GM18498 (cell line): Measurements from ENCODE around the gene SLC4A4.

Source experiments
- ATAC-seq: cut with Tn5 transposase; IDR thresholded peaks from one replicate; pipeline ENCODE4 v1.9.1; 2021; ENCODE audit warnings: mild to moderate bottlenecking, moderate library complexity; ENCODE audit not compliant: unreplicated experiment

Gene SLC4A4

GRCh38 chr4:71532407-71532806 is 193.6 kb downstream of the SLC4A4 start:
- no peak for ATAC-seq

DNA sequence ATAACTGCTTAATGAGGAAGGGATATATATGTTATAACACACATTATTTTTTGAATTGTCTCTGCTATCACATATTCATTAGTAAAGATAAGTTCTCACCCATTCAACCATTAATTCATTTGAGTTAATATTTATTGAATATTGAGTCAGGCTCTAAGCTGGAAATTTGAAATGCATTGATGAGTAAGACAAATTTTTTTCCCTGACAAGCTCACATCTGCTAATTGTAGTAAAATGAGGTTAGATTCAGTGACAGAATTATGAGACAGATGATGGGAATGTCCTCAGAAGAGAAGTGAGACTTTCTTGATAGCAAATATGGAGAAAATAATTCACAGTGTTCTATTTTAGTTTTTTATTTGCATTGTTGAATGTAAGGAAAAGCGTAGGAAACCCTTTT is 194.3 kb downstream of the SLC4A4 start:
- no peak for ATAC-seq

- ATAC-seq = no peak
These were observed 198.8 kb downstream of the SLC4A4 start for GRCh38 chr4:71537551-71538065.

- ATAC-seq = no peak
These were observed 199.7 kb downstream of the SLC4A4 start for GRCh38 chr4:71538528-71538927.

DNA sequence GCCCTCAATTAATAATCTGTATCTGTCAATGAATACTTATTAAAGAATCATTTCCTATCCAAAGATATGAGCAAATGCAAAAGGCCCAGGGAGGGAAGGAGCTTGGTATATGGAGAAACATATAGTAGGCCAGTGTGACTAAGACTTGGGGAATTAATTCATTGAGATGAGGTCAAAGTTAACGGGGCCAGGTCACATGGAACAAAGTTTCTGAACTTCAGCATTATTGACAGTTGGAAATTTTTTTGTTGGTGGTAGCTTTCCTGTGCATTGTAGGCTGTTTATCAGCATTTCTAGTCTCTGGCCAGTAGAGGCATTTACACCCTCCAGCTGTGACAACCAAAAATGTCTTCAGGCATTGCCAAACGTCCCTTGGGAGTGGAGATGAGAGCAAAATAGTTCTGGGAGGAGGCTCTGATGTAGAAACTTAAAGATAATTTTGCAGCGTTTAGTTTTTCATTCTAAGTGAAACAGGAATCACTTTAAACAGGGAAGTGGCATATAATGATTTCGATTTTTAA is 202.0 kb downstream of the SLC4A4 start:
- ATAC-seq = peak; percentile 54

DNA sequence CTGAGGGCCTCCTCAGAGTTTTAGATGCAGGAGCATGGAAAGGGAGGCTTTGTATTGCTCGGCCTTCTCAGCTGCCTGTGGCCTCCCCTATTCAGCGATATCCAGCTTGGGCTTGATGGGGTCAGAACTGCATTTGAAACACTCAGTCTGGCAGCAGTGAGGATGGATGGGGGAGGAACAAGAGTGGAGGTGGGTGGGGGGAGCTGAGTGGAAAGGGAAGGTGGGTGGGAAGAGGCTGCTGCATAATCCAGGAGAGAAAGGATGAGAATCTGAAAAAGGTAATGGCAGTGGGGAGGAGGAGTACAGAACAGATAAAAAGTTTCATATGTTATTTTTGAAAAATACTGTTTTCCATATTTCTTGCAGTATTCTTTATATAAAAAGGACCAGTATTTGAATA is 202.7 kb downstream of the SLC4A4 start:
- no peak for ATAC-seq

- no peak for ATAC-seq
These were observed 206.3 kb downstream of the SLC4A4 start for GRCh38 chr4:71545168-71545567.

DNA sequence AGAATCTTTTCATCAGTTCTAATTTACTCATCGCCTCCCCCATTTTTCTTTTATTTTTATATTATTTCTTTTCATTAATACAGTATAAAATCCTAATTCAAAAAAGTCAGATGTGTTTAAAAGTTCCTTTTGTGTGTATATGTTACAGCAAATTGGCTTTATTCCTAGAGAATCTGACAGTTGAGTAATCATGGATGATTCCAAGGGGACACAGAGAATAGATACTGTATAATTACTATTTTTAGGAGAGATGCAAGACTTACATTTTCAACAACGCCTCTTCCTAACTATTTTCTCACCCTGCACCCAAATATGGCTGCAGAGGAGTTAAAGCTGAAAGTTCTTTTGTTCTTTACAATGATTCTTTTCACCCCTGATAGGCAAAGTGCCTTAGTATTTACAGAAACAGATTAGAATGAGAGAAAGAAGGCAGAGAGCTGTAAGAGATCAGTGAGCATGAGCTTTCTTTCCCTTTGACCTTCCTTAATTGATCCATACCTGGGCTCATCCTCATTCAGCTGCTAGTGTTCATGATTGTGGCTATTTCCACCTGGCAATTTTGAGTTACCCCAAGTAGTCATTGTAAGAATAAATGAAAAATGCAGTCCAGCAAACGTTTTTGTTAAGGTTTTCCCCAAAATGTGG is 210.8 kb downstream of the SLC4A4 start:
- no peak for ATAC-seq

- ATAC-seq = no peak
These were observed 211.7 kb downstream of the SLC4A4 start for GRCh38 chr4:71550220-71551165.

GRCh38 chr4:71553605-71554004 is 214.8 kb downstream of the SLC4A4 start:
- ATAC-seq = no peak

DNA sequence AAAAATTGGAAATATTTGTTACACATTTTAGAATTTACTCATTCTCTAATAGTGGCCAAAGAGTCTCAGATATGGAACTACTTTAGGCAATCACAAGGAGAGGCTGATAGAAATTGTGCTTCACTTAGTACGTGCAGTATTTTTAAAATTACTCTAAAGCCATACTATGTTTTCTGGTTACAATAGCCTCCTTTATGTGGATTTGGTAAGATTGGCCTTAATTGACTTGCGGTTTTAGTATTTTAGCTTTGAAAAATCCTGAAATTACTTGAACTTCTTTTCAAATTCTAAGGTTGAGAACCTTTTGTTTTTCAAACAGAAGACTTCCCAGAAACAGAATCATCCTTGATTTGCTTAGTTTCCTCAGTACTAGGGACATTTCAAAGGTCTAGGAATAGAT is 215.2 kb downstream of the SLC4A4 start:
- no peak for ATAC-seq

DNA sequence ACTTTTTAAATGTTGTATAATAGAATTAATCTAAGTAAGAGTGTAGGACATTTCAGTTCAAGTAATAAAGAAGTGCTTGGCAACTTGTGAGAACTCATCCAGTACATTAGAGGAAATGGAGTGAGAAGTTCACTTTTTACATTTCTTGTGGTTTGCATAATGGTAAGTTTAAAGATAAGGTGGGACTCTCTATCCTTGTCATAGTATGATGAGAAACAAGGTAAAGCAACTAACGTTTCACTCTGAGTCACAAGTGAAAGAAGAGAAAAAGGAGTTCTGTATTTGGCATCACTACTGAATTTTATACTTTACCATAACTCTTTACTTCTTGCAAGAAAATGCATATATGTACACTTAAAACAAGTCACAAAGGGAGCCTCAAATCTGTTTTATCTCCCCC is 219.4 kb downstream of the SLC4A4 start:
- ATAC-seq = peak; percentile 82

DNA sequence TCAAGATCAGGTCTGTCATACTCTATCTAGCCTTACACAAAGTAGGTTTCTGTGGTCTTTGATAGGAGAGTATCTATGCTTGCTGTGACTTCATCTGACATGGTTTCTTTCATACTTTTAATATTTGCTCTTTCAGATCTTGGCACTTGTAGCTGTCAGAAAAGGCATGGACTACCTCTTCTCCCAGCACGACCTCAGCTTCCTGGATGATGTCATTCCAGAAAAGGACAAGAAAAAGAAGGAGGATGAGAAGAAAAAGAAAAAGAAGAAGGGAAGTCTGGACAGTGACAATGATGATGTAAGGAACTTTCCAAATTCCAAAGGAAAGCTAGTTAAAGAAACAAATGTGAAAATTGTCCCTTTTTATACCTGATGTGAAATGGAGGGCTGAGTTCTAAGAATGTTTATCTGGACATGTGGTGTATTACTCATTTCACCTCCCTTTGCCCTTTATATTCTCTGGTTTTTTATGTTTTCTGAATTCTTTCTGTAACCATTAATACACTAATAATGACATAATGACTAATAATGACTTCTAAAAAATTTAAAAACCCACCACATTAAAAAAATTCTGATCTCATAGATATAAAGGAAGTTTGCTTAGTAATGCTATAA is 221.2 kb downstream of the SLC4A4 start:
- no peak for ATAC-seq

- no peak for ATAC-seq
These were observed 226.0 kb downstream of the SLC4A4 start for GRCh38 chr4:71564775-71565174.

DNA sequence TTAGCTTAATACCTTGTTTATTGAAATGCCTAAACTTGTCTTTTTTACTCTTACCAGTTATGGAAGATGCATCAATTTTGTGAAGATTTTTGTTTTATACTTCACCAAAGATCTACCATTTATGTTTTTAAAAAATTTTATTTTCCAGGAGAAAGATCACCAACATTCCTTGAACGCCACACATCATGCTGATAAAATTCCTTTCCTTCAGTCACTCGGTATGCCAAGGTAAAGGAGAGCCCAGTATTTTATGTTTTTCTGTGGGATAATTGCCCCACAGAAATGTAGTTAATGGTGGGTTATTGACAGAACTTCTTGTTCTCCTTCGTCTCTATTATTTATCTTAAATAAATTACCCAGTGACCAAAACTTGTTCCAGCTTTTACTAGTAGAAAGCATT is 228.0 kb downstream of the SLC4A4 start:
- ATAC-seq = no peak

DNA sequence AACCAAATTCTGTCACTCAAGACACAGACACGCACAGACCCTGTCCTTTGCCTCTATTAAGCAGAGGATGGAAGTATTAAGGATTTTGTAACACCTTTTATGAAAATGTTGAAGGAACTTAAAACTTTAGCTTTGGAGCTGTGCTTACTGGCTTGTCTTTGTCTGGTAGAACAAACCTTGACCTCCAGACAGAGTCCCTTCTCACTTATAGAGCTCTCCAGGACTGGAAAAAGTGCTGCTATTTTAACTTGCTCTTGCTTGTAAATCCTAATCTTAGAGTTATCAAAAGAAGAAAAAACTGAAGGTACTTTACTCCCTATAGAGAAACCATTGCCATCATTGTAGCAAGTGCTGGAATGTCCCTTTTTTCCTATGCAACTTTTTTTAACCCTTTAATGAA is 229.3 kb downstream of the SLC4A4 start:
- ATAC-seq = no peak

DNA sequence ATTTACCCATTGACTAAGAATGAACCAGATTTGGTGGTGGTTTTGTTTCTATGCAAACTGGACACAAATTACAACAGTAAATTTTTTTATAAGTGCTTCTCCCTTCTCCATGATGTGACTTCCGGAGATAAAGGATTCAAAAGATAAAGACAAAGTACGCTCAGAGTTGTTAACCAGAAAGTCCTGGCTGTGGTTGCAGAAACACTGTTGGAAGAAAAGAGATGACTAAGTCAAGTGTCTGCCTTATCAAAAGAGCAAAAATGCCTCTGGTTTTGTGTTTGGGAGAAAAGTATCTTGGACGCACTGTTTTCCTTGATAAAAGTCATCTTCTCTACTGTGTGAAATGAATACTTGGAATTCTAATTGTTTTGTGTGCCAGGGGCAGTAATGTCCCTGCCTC is 231.7 kb downstream of the SLC4A4 start:
- ATAC-seq = no peak

DNA sequence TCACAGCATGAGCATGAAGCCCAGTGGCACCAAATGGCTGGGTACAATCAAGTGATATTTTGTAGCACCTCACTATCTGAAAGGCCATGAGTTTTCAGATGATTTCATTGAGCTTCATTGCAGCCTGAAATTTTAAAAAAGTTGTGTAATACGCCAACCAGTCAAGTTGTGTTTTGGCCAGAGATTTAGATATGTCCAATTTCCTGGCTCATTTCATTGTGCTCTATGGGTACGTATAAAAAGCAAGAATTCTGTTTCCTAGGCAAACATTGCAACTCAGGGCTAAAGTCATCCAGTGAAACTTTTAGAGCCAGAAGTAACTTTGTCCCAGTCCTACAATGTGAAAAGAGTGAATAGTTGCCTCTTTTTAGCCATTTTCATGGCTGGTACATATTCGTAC is 232.5 kb downstream of the SLC4A4 start:
- ATAC-seq = no peak

DNA sequence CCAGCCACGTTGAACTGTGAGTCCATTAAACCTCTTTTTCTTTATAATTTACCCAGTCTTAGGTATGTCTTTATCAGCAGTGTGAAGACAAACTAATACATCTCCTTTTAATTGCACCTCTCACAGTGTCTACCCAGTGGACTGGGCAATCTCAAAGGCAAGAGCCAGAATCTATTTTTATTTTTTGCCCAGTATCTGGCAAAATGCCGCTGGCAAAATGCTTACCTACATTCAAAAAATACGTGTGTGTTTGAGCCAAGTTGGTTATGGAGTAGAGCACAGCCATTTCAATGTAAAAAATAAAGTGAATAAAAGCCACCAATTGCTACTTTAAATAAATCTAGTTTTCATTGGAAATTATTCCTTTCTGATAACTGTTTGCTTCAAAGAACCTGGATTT is 245.2 kb downstream of the SLC4A4 start:
- ATAC-seq = no peak

DNA sequence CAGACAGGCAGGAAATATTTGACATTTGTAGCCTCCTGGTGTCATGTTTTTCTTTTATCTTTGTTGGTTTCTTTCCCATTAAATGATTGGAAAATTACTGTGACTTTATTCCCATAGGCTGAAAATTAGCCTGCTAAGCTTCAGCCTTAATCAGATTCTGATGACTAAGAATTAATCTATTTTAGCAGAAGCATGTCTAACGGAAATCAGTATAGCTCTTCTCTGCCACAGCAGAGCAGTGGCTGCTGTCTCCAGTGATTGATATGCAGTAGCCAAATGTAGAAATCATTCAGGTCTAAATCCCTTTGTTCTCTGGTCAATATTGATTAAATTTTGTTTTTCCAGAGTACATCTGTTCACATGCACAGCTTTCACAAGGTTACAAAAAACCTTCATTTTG is 245.8 kb downstream of the SLC4A4 start:
- no peak for ATAC-seq

GRCh38 chr4:71586087-71586763 is 247.4 kb downstream of the SLC4A4 start:
- no peak for ATAC-seq
